Activated CD8-positive, alpha-beta memory T cell treated with anti-CD3 and anti-CD28 coated beads, Interleukin-2, amount 10 ng/mL, durations not matched to agents 7 days and 5 days (primary cell): ENCODE measurements around the gene PON3. TPM values are rescaled to one million over a fixed set of nuclear protein-coding genes. Genes with fewer than 3 reads are reported as not detected.

ENCODE experiments used
- total RNA-seq, 2 experiments: library from RNA; stranded (reverse); gene quantifications; one replicate each; pipeline ENCODE4 v1.2.3, GENCODE V29; 2021

Gene PON3
- total RNA-seq, 2 experiments from 2014 or later: 0.40 TPM; not detected in 1

Other genes with a start within 250 kb of the PON3 start
- gene PON1, start 71.8 kb downstream of the PON3 start, total RNA-seq: not detected
- 10 to 100 TPM in 1 of 2 experiments, 1 to 10 TPM in 1; 7.4 to 11.7 TPM for gene PON2, start 38.7 kb upstream of the PON3 start, total RNA-seq
- not detected for gene ASB4, start 89.6 kb upstream of the PON3 start, total RNA-seq
- gene PDK4, start 200.1 kb upstream of the PON3 start, total RNA-seq: not detected